GM12878 (cell line): Measurements from ENCODE around the gene UACA. TPM values are rescaled to one million over a fixed set of nuclear protein-coding genes. Genes with fewer than 3 reads are reported as not detected.

Experiments
- ATAC-seq: fragments of 200-7000 bp; cut with Tn5 transposase; 3 replicates; pipeline ENCODE4 v1.9.1; 2020; ENCODE audit warnings: mild to moderate bottlenecking, moderate library complexity
- BruUV-seq: library from RNA; stranded (reverse); fragments of 400-500 nt; replicated peaks from 2 replicates; lab custom pipeline; 2021; lab: Mats Ljungman, UMichigan
- CTCF ChIA-PET: fragments of 300-600 bp; sonication (Branson Sonifier 250); formaldehyde crosslinking; extraction: SDS; loops from one replicate; lab custom pipeline; 2021; ENCODE audit warnings: inconsistent platforms; lab: Yijun Ruan, JAX
- POLR2A ChIA-PET: fragments of 350-600 bp; formaldehyde crosslinking; extraction: SDS; loops from one replicate; lab custom pipeline; 2021; ENCODE audit warnings: inconsistent platforms; lab: Charles Lee
- RAD21 ChIA-PET: fragments of 300-600 bp; sonication (Branson Sonifier 250); formaldehyde crosslinking; loops from one replicate; lab custom pipeline; 2023; ENCODE audit warnings: antibody characterized with exemption; ENCODE audit not compliant: unreplicated experiment; lab: Charles Lee
- SMC1A ChIA-PET: fragments of 300-600 bp; sonication (Branson Sonifier 250); formaldehyde crosslinking; loops from one replicate; lab custom pipeline; 2023; ENCODE audit not compliant: unreplicated experiment, uncharacterized antibody; lab: Charles Lee
- DNase-seq: peaks from one replicate; pipeline ENCODE4 v3.0.0-alpha.2; 2011; ENCODE audit warnings: low read depth, low spot score
- FAIRE-seq: peaks from 3 replicates; lab custom pipeline; 2011; peaks lifted over from hg19 to GRCh38; lab: Jason Lieb, UNC
- H2AFZ ChIP-seq: 2 replicates; pipeline ENCODE4 v1.6.0; 2011; ENCODE audit warnings: low read depth, low read length, control low read depth; ENCODE audit not compliant: control insufficient read depth
- H3K27ac ChIP-seq: 2 replicates; pipeline ENCODE4 v1.5.1; 2011; ENCODE audit warnings: control low read depth; ENCODE audit not compliant: control insufficient read depth, insufficient read depth
- H3K27me3 ChIP-seq, 2 experiments: replicated peaks in 1 of 2; 2 replicates each; pipeline versions ENCODE4 v1.6.0 to v1.6.1; 2011; ENCODE audit warnings: low read length in 1 of 2; ENCODE audit not compliant: control insufficient read depth in 2 of 2, insufficient read depth in 2 of 2
- H3K36me3 ChIP-seq, 2 experiments: 2 replicates each; pipeline ENCODE4 v1.5.1; 2011; ENCODE audit warnings: low read length in 1 of 2; ENCODE audit not compliant: control insufficient read depth in 2 of 2, insufficient read depth in 2 of 2
- H3K4me1 ChIP-seq: 2 replicates; pipeline ENCODE4 v1.6.1; 2011; ENCODE audit warnings: mild to moderate bottlenecking, low read length, moderate library complexity, mixed read lengths; ENCODE audit not compliant: control insufficient read depth, insufficient read depth
- H3K4me2 ChIP-seq: 2 replicates; pipeline ENCODE4 v1.6.0; 2011; ENCODE audit warnings: control low read depth; ENCODE audit not compliant: control insufficient read depth, insufficient read depth
- H3K4me3 ChIP-seq: fragments of 200-600 bp; sonication (generic); 2 replicates; pipeline ENCODE4 v1.5.1; 2016
- H3K79me2 ChIP-seq: 2 replicates; pipeline ENCODE4 v1.6.0; 2011; ENCODE audit warnings: low read length; ENCODE audit not compliant: control insufficient read depth, insufficient read depth
- H3K9ac ChIP-seq: 2 replicates; pipeline ENCODE4 v1.8.0; 2011; ENCODE audit warnings: low read length, control low read depth, mixed read lengths; ENCODE audit not compliant: control insufficient read depth, insufficient read depth
- H3K9me3 ChIP-seq: replicated peaks from 3 replicates; pipeline ENCODE4 v1.5.1; 2011; ENCODE audit warnings: mild to moderate bottlenecking, low read length; ENCODE audit not compliant: control insufficient read depth, insufficient read depth
- H4K20me1 ChIP-seq: 2 replicates; pipeline ENCODE4 v1.6.0; 2011; ENCODE audit not compliant: control insufficient read depth, insufficient read depth
- IRF5 ChIP-seq: fragments of 450-650 bp; IDR thresholded peaks from 2 replicates; pipeline ENCODE4 v1.6.1; 2017; ENCODE audit warnings: borderline replicate concordance
- PKNOX1 ChIP-seq: fragments of 450-650 bp; IDR thresholded peaks from 2 replicates; pipeline ENCODE4 v1.6.1; 2016; ENCODE audit warnings: mild to moderate bottlenecking
- RBBP5 ChIP-seq: fragments of 200-600 bp; sonication (generic); conservative IDR thresholded peaks from 2 replicates; pipeline ENCODE4 v1.6.1; 2016
- SMAD5 ChIP-seq: IDR thresholded peaks from 2 replicates; pipeline ENCODE4 v1.6.1; 2016; ENCODE audit warnings: antibody characterized with exemption, low read depth
- WGBS: methylation state at CpG from one replicate; pipeline ENCODE4 v1.1.6; 2016; ENCODE audit warnings: low lambda C conversion rate; ENCODE audit not compliant: insufficient replicate concordance, insufficient coverage; ENCODE audit errors: missing lambda C conversion rate; 5-methylcytosine and 5-hydroxymethylcytosine counted together
- in situ Hi-C: fragments of 300-500 bp; cut with MboI; formaldehyde crosslinking; loops from 9 replicates; pipeline ENCODE4 v1.14.3; 2018; ENCODE audit warnings: mixed read lengths
- intact Hi-C: fragments of 100-400 bp; cut with micrococcal nuclease; formaldehyde crosslinking; loops from one replicate; pipeline ENCODE4 v1.14.2; 2022; ENCODE audit not compliant: unreplicated experiment
- polyA plus RNA-seq, 11 experiments: library from polyadenylated mRNA; depleted of rRNA in 4 of 11; unstranded in 6 of 11; stranded (reverse) in 5 of 11; fragments of >200 nt; fragmentation: Nextera tagmentation in 4 of 11; fragmentation: Illumina TruSeq in 1 of 11; extraction: Ambion mirVana in 4 of 11; extraction: Trizol in 1 of 11; gene quantifications; 1 replicate in 1 of 11; 2 replicates in 10 of 11; pipeline versions ENCODE4 v1.2.1 to v1.2.3, GENCODE V29; 2011 to 2016; ENCODE audit warnings: inconsistent platforms in 2 of 11, missing spikeins in 2 of 11, low read depth in 1 of 11
- total RNA-seq, 4 experiments: library from RNA; depleted of rRNA in 3 of 4; stranded (reverse); fragments of >200 nt in 3 of 4; fragmentation: Illumina TruSeq in 1 of 4; extraction: Trizol in 1 of 4; gene quantifications; 2 replicates each; pipeline versions ENCODE4 v1.2.1 to v1.2.3, GENCODE V29; 2013 to 2021

The UACA gene
- total and polyA plus RNA-seq, 10 of the 15 experiments (the other 5 are each of a cell fraction or from before 2014, with no cell fraction given) = 0.30 to 4.0 (median 2.0) TPM

GRCh38 chr15:70794596-70795310 is 31.4 kb upstream of the UACA start:
- no peaks in the 10 kb centered on the region for H3K36me3 ChIP-seq
- FAIRE-seq = no peak
- DNase-seq = no peak
- POLR2A ChIA-PET = no interaction called here
- SMC1A ChIA-PET = no interaction called here
- WGBS = 35% methylated on average over 12 of the region's 12 CpGs
- no peak overlapping the region for H3K4me2 ChIP-seq
- BruUV-seq = no TSS peak
- H4K20me1 ChIP-seq = no peaks in the 10 kb centered on the region
- in situ Hi-C loops (no loop called here), intact Hi-C loops (no loop called here)
- no peak overlapping the region for H2AFZ ChIP-seq
- H3K27me3 ChIP-seq = peaks cover 0 to 5% of the 10 kb centered on the region in 2 experiments; a peak in 1 of 4 replicates
- no peak for ATAC-seq
- H3K9ac ChIP-seq = no peak overlapping the region
- CTCF ChIA-PET = no interaction called here
- no peaks in the 10 kb centered on the region for H3K79me2 ChIP-seq
- H3K9me3 ChIP-seq = no peaks in the 10 kb centered on the region
- no peaks in the 10 kb centered on the region for H3K4me1 ChIP-seq
- no peak for TF ChIP-seq IRF5
- H3K27ac ChIP-seq = no peak overlapping the region
- RAD21 ChIA-PET = no interaction called here
- no peak overlapping the region for H3K4me3 ChIP-seq

DNA sequence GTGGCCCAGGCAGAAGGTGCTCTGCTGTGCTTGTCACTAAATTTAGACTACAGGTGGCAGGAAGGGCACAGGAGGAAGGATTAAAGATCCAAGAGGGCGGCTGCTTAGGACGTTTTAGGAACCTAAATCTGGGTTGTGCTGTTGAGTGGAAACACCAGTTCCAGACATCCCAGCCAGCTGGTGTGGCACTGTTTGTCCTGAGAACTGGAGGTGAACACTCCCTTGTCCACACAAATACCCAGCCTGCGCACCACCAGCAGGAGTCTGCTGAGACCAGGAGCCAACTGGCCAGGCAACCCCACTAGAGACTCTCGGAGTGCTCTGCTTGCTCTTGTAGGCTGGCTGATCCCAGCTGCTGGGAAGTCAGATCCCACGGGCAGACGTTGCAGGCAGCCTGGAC is 30.3 kb upstream of the UACA start:
- POLR2A ChIA-PET = no interaction called here
- H2AFZ ChIP-seq = no peak overlapping the region
- TF ChIP-seq RBBP5 (no peak), SMAD5 (no peak), PKNOX1 (no peak)
- no TSS peak for BruUV-seq
- RAD21 ChIA-PET = no interaction called here
- DNase-seq = no peak
- H4K20me1 ChIP-seq = no peaks in the 10 kb centered on the region
- peaks cover 0 to 5% of the 10 kb centered on the region in 2 experiments; a peak in 1 of 4 replicates for H3K27me3 ChIP-seq
- intact Hi-C loops = no loop called here
- no peaks in the 10 kb centered on the region for H3K4me1 ChIP-seq
- no peak overlapping the region for H3K4me2 ChIP-seq
- in situ Hi-C loops = no loop called here
- H3K4me3 ChIP-seq = no peak overlapping the region
- no peak overlapping the region for H3K27ac ChIP-seq
- WGBS = 30% methylated on average over 6 of the region's 6 CpGs
- SMC1A ChIA-PET = no interaction called here
- CTCF ChIA-PET = no interaction called here
- no peaks in the 10 kb centered on the region for H3K36me3 ChIP-seq
- no peak for FAIRE-seq
- H3K79me2 ChIP-seq = no peaks in the 10 kb centered on the region
- H3K9me3 ChIP-seq = no peaks in the 10 kb centered on the region
- ATAC-seq = no peak
- no peak overlapping the region for H3K9ac ChIP-seq
